Spleen (tissue), 11 donors: ENCODE measurements around the gene ZBTB4. TPM values are rescaled to one million over a fixed set of nuclear protein-coding genes. Genes with fewer than 3 reads are reported as not detected.

Source experiments
- DNase-seq: peaks from one replicate; pipeline ENCODE4 v3.0.0-alpha.2; 2020
- H3K27ac ChIP-seq, 8 donors: fragments of 200-600 bp; sonication (generic) in 7 of 8; 1 replicate in 4 of 8; 2 replicates in 4 of 8; pipeline versions ENCODE4 v1.5.0 to v1.8.0; 2016 to 2021; ENCODE audit warnings: inconsistent platforms in 4 of 8, mild to moderate bottlenecking in 4 of 8, moderate library complexity in 1 of 8
- H3K27me3 ChIP-seq, 7 donors: fragments of 200-600 bp; sonication (generic) in 6 of 7; replicated peaks in 1 of 7; 1 replicate in 4 of 7; 2 replicates in 3 of 7; pipeline versions ENCODE4 v1.5.0 to v1.8.0; 2016 to 2021; ENCODE audit warnings: inconsistent platforms in 3 of 7, mild to moderate bottlenecking in 1 of 7
- H3K36me3 ChIP-seq, 6 donors: fragments of 200-600 bp; sonication (generic) in 5 of 6; 1 replicate in 4 of 6; 2 replicates in 2 of 6; pipeline versions ENCODE4 v1.5.0 to v1.8.0; 2016 to 2021; ENCODE audit warnings: inconsistent platforms in 2 of 6
- H3K4me1 ChIP-seq, 6 donors: fragments of 200-600 bp; sonication (generic) in 5 of 6; 1 replicate in 3 of 6; 2 replicates in 3 of 6; pipeline versions ENCODE4 v1.5.0 to v1.8.0; 2016 to 2021; ENCODE audit warnings: inconsistent platforms in 3 of 6
- H3K4me3 ChIP-seq, 8 donors: fragments of 200-600 bp; sonication (generic) in 7 of 8; 1 replicate in 4 of 8; 2 replicates in 4 of 8; pipeline versions ENCODE4 v1.5.0 to v1.8.0; 2016 to 2021; ENCODE audit warnings: inconsistent platforms in 4 of 8, mild to moderate bottlenecking in 4 of 8, moderate library complexity in 2 of 8
- H3K9me3 ChIP-seq, 8 donors: fragments of 200-600 bp; sonication (generic) in 7 of 8; 1 replicate in 4 of 8; 2 replicates in 4 of 8; pipeline versions ENCODE4 v1.5.0 to v1.8.0; 2016 to 2021; ENCODE audit warnings: inconsistent platforms in 4 of 8
- CTCF ChIP-seq, 11 experiments: fragments of 200-600 bp in 7 of 11; fragments of 450-650 bp in 4 of 11; sonication (generic) in 4 of 11; IDR thresholded peaks in 8 of 11; conservative IDR thresholded peaks in 3 of 11; 1 replicate in 7 of 11; 2 replicates in 4 of 11; pipeline versions ENCODE4 v1.4.0 to v1.8.0; 2016 to 2021; ENCODE audit warnings: antibody characterized with exemption in 11 of 11, inconsistent platforms in 4 of 11, mild to moderate bottlenecking in 1 of 11
- POLR2A ChIP-seq, 3 donors: fragments of 450-650 bp; IDR thresholded peaks; one replicate each; pipeline ENCODE4 v1.5.1; 2017; ENCODE audit warnings: antibody characterized with exemption in 3 of 3, mild to moderate bottlenecking in 1 of 3
- POLR2AphosphoS5 ChIP-seq, 3 donors: sonication (generic); formaldehyde crosslinking; IDR thresholded peaks; one replicate each; pipeline ENCODE4 v1.5.1; 2017; ENCODE audit warnings: antibody characterized with exemption in 3 of 3
- WGBS, 5 donors: extraction: QIAGEN DNeasy Blood & Tissue Kit in 3 of 5; methylation state at CpG; one replicate each; pipeline versions ENCODE4 v1.1.5 to v1.1.7; 2013 to 2018; 5-methylcytosine and 5-hydroxymethylcytosine counted together
- intact Hi-C: fragments of 100-400 bp; cut with DNase I; formaldehyde crosslinking; loops from one replicate; pipeline ENCODE4 v1.15.0; 2023; ENCODE audit warnings: low total_unique reads
- polyA plus RNA-seq, 3 donors: library from polyadenylated mRNA; stranded (reverse); fragments of 200-250 nt; gene quantifications; one replicate each; pipeline ENCODE4 v1.2.1, GENCODE V29; 2013
- total RNA-seq, 7 donors: library from RNA; depleted of rRNA in 3 of 7; stranded (reverse); fragments of >200 nt in 3 of 7; fragmentation: NEBNext Ultra II Directional in 4 of 7; extraction: Animal tissue kit (Norgen Biotek cat#: 25700) in 4 of 7; gene quantifications; one replicate each; pipeline versions ENCODE4 v1.1.0 to v1.2.1, GENCODE V29; 2016 to 2021
- donor health status: healthy with polysubstance abuse.
- donor health status: DM: no; HTN: no; CAD: no; lungs with moderate emphysema.
- donor health status: DM: no; HTN: no; CAD: no.
- donor health status: Bipolar disorder and iron deficiency.
- donor health status: healthy.
- donor health status: DM: no; HTN: no; CAD: no.
- donor health status: DM: yes; HTN: yes; CAD: no.

ZBTB4 gene
- total and polyA plus RNA-seq, 10 donors: 10.5 to 68.8 (median 42.2) TPM

DNA sequence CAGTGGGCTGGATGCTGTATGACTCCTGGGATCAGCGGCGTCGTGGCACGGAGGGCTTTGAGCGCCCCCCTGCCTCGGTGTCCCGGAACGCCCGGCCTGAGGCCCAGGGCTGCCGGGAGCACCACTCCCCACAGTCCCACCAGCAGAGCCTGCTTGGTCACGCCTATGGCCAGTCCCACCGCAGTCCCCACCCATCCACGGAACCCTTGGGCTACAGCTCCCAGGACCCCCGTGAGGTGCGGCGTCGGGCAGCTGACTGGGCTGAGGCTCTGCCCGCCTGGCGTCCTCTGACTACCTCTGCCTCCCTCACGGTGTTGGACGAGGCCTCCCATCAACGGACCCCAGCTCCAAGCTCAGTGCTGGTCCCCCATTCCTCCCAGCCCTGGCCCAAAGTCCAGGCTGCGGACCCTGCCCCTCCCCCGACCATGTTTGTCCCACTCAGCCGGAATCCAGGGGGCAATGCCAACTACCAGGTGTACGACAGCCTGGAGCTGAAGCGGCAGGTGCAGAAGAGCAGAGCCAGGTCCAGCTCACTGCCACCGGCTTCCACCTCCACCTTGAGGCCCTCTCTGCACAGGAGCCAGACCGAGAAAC, 52.4 kb downstream of the ZBTB4 start:
- Histone ChIP-seq H3K27me3 (no peaks in the 10 kb centered on the region), H3K4me3 (no peak overlapping the region), H3K4me1 (no peaks in the 10 kb centered on the region), H3K9me3 (no peaks in the 10 kb centered on the region), H3K36me3 (no peaks in the 10 kb centered on the region), H3K27ac (no peak overlapping the region)
- no peak for DNase-seq
- 90 to 95% (median 93%) methylated on average over 25 to 29 of the region's 29 CpGs for WGBS, 5 donors
- intact Hi-C loops: no loop called here
- TF ChIP-seq POLR2AphosphoS5 (IDR thresholded peaks at IDR 0.05): no peak
- TF ChIP-seq POLR2A (IDR thresholded peaks at IDR 0.05): no peak
- TF ChIP-seq CTCF (IDR thresholded peaks at IDR 0.05 in 8 of 11, conservative IDR thresholded peaks at IDR 0.05 in 3 of 11): no peak

- H3K9me3 ChIP-seq: no peaks in the 10 kb centered on the region
- H3K4me1 ChIP-seq: no peaks in the 10 kb centered on the region
- no peaks in the 10 kb centered on the region for H3K36me3 ChIP-seq
- H3K27me3 ChIP-seq: no peaks in the 10 kb centered on the region
- 94 to 97% (median 95%) methylated on average over 32 to 33 of the region's 33 CpGs for WGBS, 5 donors
- no peak for DNase-seq
- intact Hi-C loops: no loop called here
- no peak overlapping the region for H3K27ac ChIP-seq
- TF ChIP-seq CTCF (IDR thresholded peaks at IDR 0.05 in 8 of 11, conservative IDR thresholded peaks at IDR 0.05 in 3 of 11): no peak
- TF ChIP-seq POLR2A (IDR thresholded peaks at IDR 0.05): no peak
- no peak for TF ChIP-seq POLR2AphosphoS5 (IDR thresholded peaks at IDR 0.05)
- H3K4me3 ChIP-seq: no peak overlapping the region
Observed at GRCh38 chr17:7426203-7426863, 53.1 kb downstream of the ZBTB4 start.

DNA sequence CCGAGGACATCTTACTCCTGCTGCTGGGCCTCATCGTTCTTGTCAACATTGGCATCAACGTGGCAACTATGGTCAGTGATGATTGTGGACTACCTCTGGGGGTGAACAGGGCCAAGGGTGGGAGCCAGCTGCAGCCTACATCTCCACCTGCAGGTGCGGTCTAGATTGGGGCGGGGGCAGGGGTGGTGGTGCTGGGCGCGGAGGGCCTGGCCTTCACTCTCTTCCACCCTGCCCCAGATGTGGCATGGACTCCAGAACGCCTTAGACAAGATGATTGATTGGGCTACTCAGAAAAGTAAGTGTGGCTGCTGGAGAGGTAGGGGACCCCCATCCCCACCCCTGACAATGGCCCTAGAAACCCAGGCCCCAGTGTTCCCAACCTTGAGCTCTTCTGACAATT, 53.7 kb downstream of the ZBTB4 start:
- 81 to 96% (median 87%) methylated on average over 4 to 8 of the region's 8 CpGs for WGBS, 5 donors
- no peak for DNase-seq
- H3K27ac ChIP-seq: no peak overlapping the region

More for the DNA sequence above, 53.7 kb downstream of the ZBTB4 start:
- Histone ChIP-seq H3K27me3 (no peaks in the 10 kb centered on the region), H3K4me3 (no peak overlapping the region), H3K36me3 (no peaks in the 10 kb centered on the region), H3K4me1 (no peaks in the 10 kb centered on the region), H3K9me3 (no peaks in the 10 kb centered on the region)
- intact Hi-C loops: no loop called here
- TF ChIP-seq POLR2AphosphoS5 (IDR thresholded peaks at IDR 0.05) (no peak), CTCF (IDR thresholded peaks at IDR 0.05 in 8 of 11, conservative IDR thresholded peaks at IDR 0.05 in 3 of 11) (no peak), POLR2A (IDR thresholded peaks at IDR 0.05) (no peak)
